Retinal pigment epithelial cell (primary cell): ENCODE data around the gene PEX26.

ENCODE experiments used
- DNase-seq: peaks from one replicate; pipeline ENCODE4 v3.0.0-alpha.2; 2010; ENCODE audit warnings: low read depth
- H3K4me3 ChIP-seq: 2 replicates; pipeline ENCODE4 v1.5.1; 2011; ENCODE audit warnings: mild to moderate bottlenecking, low read length, control low read depth, moderate library complexity
- TF ChIP-seq, protein P1 (sequence below): conservative IDR thresholded peaks from 2 replicates; pipeline ENCODE4 v1.5.1; 2011; ENCODE audit warnings: low read depth, low read length, control low read depth, inconsistent platforms

The PEX26 gene

DNA sequence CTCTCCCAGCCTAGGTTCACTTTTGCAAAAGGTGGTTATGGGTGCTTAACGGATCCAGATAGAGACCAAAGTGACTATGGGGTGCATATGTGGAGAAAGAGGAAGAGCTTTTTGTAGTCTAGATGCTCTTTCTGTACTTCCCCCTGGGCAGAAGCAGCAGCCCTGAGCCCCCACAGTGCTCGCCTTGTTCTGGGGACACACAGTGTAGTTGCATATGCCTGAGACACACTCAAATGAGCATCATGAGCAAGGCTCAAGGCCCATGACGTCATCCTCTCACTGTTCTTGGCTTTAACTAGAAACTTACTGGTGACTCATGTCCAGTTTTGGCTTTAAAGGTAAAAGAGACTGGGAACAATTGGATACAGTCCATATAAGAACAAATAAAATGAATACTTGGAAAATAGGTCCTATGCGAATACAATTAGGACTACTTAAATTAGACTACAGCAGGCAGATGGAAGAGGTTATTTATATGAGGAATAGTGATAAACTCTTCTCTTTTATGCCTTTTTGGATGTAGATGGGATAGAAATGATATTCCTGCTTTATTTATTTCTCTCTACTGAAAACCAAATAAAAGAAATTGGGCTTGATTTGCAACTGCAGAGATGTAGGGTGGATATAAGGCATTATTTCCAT is 20.1 kb upstream of the PEX26 start:
- DNase-seq: peak; percentile 99
- H3K4me3 ChIP-seq: no peak overlapping the region
- TF ChIP-seq, protein P1, sequence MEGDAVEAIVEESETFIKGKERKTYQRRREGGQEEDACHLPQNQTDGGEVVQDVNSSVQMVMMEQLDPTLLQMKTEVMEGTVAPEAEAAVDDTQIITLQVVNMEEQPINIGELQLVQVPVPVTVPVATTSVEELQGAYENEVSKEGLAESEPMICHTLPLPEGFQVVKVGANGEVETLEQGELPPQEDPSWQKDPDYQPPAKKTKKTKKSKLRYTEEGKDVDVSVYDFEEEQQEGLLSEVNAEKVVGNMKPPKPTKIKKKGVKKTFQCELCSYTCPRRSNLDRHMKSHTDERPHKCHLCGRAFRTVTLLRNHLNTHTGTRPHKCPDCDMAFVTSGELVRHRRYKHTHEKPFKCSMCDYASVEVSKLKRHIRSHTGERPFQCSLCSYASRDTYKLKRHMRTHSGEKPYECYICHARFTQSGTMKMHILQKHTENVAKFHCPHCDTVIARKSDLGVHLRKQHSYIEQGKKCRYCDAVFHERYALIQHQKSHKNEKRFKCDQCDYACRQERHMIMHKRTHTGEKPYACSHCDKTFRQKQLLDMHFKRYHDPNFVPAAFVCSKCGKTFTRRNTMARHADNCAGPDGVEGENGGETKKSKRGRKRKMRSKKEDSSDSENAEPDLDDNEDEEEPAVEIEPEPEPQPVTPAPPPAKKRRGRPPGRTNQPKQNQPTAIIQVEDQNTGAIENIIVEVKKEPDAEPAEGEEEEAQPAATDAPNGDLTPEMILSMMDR: no peak

DNA sequence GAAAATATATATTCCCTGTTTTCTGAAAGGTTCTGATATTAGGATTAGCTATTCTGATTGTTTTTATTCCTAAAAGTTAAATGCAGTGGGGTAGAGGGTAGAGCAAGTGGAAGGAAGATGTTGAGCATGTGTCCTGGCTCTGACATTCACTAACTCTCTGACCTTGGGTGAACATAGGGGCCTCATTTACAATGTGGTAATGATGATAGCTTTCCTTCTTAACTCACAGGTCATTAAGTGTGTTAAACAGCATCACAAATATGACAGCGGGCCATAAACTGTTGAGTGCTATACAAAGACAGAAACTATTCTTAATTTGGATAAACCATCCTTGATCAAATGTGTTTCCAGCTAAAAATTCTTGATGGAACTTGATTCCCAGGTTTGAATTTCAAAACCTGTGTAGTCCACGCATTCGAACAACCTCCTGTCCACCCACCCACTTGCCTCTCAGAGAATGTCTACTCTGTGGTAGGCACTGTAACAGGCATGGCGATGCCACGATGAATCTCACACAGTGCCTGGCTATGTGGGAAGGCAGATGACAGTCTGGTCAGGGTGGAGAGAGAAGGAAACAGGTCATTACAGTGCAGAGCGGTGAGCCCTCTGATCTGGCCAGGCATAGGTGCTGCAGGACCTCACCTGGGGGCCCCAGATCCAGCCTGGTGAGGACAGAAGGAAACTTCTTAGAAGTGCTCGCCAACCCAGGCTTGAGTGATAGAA is 19.3 kb upstream of the PEX26 start:
- TF ChIP-seq, protein P1: no peak
- no peak for DNase-seq
- no peak overlapping the region for H3K4me3 ChIP-seq

GRCh38 chr22:18059094-18059417 is 18.7 kb upstream of the PEX26 start:
- no peak for DNase-seq
- H3K4me3 ChIP-seq: no peak overlapping the region
- TF ChIP-seq, protein P1: no peak

- no peak overlapping the region for H3K4me3 ChIP-seq
- DNase-seq: no peak
- TF ChIP-seq, protein P1: no peak
Observed at GRCh38 chr22:18059473-18059872, 18.3 kb upstream of the PEX26 start.

GRCh38 chr22:18059991-18060390 is 17.8 kb upstream of the PEX26 start:
- H3K4me3 ChIP-seq: no peak overlapping the region
- TF ChIP-seq, protein P1: no peak
- DNase-seq: no peak

DNA sequence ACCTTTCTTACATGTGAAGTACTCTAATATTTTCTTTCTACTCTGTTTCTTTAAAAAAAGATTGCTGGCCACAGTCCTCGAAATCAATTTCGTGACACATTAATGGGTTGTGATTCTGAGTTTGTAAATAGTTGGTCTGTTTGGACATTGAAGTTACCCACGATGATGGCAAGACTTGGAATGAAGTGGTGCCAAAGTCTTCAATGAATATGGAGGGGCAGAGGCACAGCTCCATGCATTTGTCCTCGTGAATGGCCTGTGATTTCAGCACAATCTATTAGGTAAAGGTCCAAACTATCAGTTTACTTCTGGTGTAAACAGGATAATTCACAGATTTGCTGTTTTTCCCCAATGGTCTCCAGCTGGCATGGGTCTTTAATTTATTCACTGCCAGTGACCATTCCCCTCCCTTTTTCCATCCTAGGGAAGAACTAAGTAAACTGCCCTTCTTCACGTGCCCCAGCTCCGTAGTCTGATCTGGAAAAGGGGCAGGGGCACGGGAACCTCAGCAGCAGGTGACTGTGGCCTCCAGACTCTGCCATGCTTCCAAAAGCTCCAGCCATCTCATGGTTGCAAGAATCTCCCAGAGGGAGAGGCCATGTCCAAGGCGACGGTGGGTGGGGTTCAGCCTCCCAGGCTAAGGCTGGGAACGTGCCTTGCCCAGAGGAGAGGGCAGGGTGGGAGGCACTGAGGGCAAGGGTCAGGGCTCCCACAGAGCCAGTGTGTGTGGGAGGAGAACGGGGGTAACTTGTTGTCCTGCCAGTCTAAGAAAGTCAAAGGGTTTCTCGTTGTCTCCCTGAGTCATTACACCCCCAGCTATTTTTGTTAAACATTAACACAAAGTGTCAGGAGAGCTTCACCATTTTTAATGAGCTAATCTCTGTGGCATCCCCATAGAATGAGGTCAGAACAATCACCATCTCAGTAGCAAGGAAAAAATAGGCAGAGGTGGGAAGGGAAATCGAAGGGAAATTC is 16.9 kb upstream of the PEX26 start:
- DNase-seq: no peak
- no peak overlapping the region for H3K4me3 ChIP-seq
- TF ChIP-seq, protein P1: no peak
